ENCODE measurements around the gene SLC9C2. TPM values are rescaled to one million over a fixed set of nuclear protein-coding genes. Genes with fewer than 3 reads are reported as not detected.

The SLC9C2 gene, protein sequence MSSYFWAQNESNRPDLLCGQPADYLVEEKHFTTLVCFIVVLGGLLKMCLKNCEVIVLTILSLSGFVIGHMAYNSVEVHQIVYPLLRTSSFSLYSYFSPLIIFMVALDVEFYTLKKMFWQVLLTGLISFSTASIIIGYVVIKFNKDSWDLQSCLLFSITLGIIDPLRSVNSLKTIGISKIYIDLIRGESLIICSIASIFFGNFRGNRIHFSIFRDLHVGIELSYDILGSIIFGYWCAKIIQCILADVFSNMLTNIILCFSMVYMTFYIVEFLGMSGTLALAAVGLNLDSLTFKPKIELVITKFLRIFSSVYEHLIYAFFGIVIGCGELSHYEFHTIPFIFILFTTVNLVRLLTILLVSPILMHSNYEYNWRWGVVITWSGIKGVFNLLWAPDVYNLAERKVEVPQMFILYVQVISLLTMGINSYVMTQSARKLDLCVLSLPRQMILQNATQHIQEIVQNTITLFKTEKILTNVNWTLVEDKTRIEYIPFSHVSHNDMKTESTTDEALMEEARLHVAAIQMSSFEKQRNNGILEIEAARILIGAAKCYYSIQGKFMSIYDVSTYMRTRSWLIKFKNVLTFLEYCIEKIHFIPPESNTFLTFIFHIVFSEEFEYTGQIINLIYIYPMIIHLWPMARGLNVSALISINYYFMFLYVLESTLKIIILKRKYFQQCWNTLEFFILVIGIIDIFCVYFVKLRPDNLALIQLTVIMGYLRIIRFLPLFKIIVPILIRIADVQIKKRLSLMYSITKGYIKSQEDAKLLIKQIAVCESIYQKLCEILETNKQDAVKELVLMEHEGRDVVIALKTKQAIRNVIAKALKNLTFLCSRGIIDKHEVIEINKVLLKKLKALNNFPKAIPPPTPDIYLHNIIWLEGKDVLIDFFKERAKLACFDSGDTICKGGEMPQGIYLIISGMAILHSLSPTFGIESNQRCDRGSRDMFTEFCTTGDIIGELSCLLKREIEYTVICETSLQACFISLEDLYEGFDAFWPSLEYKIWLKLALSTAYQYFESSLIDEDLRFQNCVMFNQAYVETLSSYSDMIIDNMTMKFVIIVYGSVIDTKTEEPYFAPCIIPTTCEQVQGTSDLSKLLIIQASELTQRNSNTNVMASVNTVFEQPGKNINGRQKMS
- polyA plus RNA-seq (0.31 and 0.46 TPM in 2 replicates), polyA minus RNA-seq (0.49 and 0.93 TPM in 2 replicates)

DNA sequence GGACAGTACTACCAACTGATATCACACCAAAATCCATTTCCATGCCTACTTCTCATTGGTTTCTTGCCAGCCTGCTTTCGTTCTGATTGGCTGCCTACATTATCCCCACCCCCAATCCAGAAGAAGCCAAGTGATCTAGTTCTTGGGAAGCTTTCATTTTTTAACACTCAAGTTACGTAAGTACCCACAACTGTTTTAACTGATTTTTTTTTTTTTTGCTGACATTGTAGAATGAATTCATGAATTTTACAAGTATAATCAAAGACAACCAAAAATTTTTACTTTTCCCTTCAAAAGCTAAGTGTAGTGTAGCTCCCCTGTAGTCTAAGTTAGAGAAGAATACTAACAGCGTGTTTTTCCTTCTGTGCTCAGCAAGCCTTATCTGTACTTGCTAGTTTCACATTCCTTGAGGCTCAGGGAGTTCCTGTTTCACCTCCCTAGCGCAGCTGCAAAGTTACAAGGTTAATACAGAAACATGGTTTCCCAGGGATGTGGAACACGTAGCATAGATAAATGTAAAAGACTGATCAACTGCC is at the start of gene SLC9C2:
SLC9C2 (minus strand) TSS at position 17 of the 536 bp plus-strand sequence. CDS start 1,296 bp downstream, outside the sequence.
- no peaks in the 10 kb centered on the region for H3K9me3 ChIP-seq (ENCODE audit: low read length)
- H3K27ac ChIP-seq (ENCODE audit: low read length) = no peak within 1 kb of the TSS
- H3K79me2 ChIP-seq (replicated peaks; ENCODE audit: insufficient read depth, low read length) = no peaks in the 10 kb centered on the region
- TF ChIP-seq SMC3 (conservative IDR thresholded peaks at IDR 0.05; ENCODE audit: poor library complexity) = no peak
- H4K20me1 ChIP-seq (ENCODE audit: insufficient read depth) = no peaks in the 10 kb centered on the region
- no peaks in the 10 kb centered on the region for H3F3A ChIP-seq (ENCODE audit: insufficient read depth, low read length, poor library complexity, severe bottlenecking)
- no peak within 1 kb of the TSS for H3K9ac ChIP-seq (ENCODE audit: low read length)
- no peak within 1 kb of the TSS for H2AFZ ChIP-seq (ENCODE audit: low read depth, low read length)
- H3K36me3 ChIP-seq (ENCODE audit: insufficient read depth, low read length) = no peaks in the 10 kb centered on the region
- H3K4me3 ChIP-seq (ENCODE audit: low read length) = no peak within 1 kb of the TSS
- no peak within 1 kb of the TSS for H3K4me2 ChIP-seq (ENCODE audit: low read length)
- no peaks in the 10 kb centered on the region for H3K27me3 ChIP-seq (ENCODE audit: insufficient read depth, low read depth, low read length)
- no peaks in the 10 kb centered on the region for H3K9me2 ChIP-seq (ENCODE audit: insufficient read depth, low read length)

DNA sequence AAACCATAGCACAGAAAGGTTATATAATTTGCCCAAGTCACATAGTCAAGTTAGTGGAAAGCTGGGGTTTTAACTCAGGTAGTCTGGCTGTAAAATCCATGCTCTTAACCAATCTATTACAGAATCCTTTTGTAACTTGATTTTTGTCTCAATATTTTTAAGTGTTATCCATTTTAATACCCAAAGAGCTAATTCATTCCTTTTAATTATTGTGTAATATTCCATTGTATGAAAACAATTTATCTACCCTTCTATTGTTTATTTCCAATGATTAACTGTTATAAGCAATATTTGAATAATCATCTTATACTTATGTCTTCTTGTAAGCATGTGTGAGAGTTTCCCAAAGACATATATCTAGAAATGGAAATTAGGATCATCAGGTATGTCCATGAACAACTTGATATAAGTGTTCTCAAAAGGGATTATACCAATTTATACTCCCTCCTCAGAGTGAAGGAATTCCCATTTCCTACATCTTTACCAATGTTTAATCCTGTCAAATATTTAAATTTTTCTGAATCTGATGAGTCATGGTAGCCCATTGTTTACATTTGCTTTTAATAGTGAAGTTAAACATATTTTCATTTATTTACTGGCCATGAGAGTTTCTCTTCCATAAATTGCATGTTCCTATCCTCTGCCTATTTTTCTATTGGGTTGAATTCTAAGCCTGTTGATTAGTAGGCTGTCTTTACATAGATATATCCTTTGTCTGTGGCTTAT is 46.2 kb upstream of the SLC9C2 start:
- Histone ChIP-seq H3K9me2 (ENCODE audit: insufficient read depth, low read length) (no peaks in the 10 kb centered on the region), H3K36me3 (ENCODE audit: insufficient read depth, low read length) (no peaks in the 10 kb centered on the region), H3K27ac (ENCODE audit: low read length) (no peak overlapping the region), H3K79me2 (replicated peaks; ENCODE audit: insufficient read depth, low read length) (peaks cover 12% of the 10 kb centered on the region), H4K20me1 (ENCODE audit: insufficient read depth) (no peaks in the 10 kb centered on the region), H2AFZ (ENCODE audit: low read depth, low read length) (no peak overlapping the region), H3K9ac (ENCODE audit: low read length) (no peak overlapping the region), H3F3A (ENCODE audit: insufficient read depth, low read length, poor library complexity, severe bottlenecking) (no peaks in the 10 kb centered on the region), H3K4me3 (ENCODE audit: low read length) (no peak overlapping the region), H3K4me2 (ENCODE audit: low read length) (no peak overlapping the region), H3K27me3 (ENCODE audit: insufficient read depth, low read depth, low read length) (no peaks in the 10 kb centered on the region), H3K9me3 (ENCODE audit: low read length) (no peaks in the 10 kb centered on the region)
- TF ChIP-seq, protein P1, sequence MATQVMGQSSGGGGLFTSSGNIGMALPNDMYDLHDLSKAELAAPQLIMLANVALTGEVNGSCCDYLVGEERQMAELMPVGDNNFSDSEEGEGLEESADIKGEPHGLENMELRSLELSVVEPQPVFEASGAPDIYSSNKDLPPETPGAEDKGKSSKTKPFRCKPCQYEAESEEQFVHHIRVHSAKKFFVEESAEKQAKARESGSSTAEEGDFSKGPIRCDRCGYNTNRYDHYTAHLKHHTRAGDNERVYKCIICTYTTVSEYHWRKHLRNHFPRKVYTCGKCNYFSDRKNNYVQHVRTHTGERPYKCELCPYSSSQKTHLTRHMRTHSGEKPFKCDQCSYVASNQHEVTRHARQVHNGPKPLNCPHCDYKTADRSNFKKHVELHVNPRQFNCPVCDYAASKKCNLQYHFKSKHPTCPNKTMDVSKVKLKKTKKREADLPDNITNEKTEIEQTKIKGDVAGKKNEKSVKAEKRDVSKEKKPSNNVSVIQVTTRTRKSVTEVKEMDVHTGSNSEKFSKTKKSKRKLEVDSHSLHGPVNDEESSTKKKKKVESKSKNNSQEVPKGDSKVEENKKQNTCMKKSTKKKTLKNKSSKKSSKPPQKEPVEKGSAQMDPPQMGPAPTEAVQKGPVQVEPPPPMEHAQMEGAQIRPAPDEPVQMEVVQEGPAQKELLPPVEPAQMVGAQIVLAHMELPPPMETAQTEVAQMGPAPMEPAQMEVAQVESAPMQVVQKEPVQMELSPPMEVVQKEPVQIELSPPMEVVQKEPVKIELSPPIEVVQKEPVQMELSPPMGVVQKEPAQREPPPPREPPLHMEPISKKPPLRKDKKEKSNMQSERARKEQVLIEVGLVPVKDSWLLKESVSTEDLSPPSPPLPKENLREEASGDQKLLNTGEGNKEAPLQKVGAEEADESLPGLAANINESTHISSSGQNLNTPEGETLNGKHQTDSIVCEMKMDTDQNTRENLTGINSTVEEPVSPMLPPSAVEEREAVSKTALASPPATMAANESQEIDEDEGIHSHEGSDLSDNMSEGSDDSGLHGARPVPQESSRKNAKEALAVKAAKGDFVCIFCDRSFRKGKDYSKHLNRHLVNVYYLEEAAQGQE (IDR thresholded peaks at IDR 0.05; ENCODE audit: borderline replicate concordance) = no peak
- no peak for TF ChIP-seq MXI1 (conservative IDR thresholded peaks at IDR 0.05; ENCODE audit: poor library complexity, severe bottlenecking)
- no peak for TF ChIP-seq EP300 (conservative IDR thresholded peaks at IDR 0.05; ENCODE audit: poor library complexity, severe bottlenecking)

DNA sequence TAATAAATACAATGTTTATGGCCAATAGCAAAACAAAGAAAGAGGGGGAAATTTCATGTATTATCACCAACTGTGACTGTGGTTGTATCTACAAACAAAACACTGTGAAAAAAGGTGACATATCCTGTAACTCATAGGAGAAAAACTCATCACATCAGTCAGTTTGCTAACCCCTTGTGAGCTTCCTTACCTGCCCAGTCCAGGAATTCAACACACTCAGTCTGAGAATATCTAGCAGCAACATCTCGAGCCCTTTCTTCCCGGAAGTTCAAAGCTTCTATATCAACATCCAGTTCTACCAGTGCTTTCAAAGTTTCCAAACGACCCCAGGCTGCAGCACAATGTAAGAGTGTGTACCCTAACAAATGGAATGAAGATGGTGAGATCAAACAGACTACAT is 43.8 kb upstream of the SLC9C2 start:
- Histone ChIP-seq H3K9me3 (ENCODE audit: low read length) (no peaks in the 10 kb centered on the region), H3K36me3 (ENCODE audit: insufficient read depth, low read length) (no peaks in the 10 kb centered on the region), H3K9me2 (ENCODE audit: insufficient read depth, low read length) (no peaks in the 10 kb centered on the region), H3K79me2 (replicated peaks; ENCODE audit: insufficient read depth, low read length) (peaks cover 12% of the 10 kb centered on the region), H3K27ac (ENCODE audit: low read length) (no peak overlapping the region), H3K4me2 (ENCODE audit: low read length) (no peak overlapping the region), H2AFZ (ENCODE audit: low read depth, low read length) (no peak overlapping the region), H4K20me1 (ENCODE audit: insufficient read depth) (no peaks in the 10 kb centered on the region), H3F3A (ENCODE audit: insufficient read depth, low read length, poor library complexity, severe bottlenecking) (no peaks in the 10 kb centered on the region), H3K9ac (ENCODE audit: low read length) (no peak overlapping the region), H3K27me3 (ENCODE audit: insufficient read depth, low read depth, low read length) (no peaks in the 10 kb centered on the region), H3K4me3 (ENCODE audit: low read length) (no peak overlapping the region)
- TF ChIP-seq POLR2AphosphoS5 (IDR thresholded peaks at IDR 0.05) = no peak
- no peak for TF ChIP-seq MXI1 (conservative IDR thresholded peaks at IDR 0.05; ENCODE audit: poor library complexity, severe bottlenecking)
- TF ChIP-seq, protein P2, sequence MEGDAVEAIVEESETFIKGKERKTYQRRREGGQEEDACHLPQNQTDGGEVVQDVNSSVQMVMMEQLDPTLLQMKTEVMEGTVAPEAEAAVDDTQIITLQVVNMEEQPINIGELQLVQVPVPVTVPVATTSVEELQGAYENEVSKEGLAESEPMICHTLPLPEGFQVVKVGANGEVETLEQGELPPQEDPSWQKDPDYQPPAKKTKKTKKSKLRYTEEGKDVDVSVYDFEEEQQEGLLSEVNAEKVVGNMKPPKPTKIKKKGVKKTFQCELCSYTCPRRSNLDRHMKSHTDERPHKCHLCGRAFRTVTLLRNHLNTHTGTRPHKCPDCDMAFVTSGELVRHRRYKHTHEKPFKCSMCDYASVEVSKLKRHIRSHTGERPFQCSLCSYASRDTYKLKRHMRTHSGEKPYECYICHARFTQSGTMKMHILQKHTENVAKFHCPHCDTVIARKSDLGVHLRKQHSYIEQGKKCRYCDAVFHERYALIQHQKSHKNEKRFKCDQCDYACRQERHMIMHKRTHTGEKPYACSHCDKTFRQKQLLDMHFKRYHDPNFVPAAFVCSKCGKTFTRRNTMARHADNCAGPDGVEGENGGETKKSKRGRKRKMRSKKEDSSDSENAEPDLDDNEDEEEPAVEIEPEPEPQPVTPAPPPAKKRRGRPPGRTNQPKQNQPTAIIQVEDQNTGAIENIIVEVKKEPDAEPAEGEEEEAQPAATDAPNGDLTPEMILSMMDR (IDR thresholded peaks at IDR 0.05; ENCODE audit: poor library complexity, severe bottlenecking) = no peak
- TF ChIP-seq RAD21 (conservative IDR thresholded peaks at IDR 0.05) = no peak
- no peak for TF ChIP-seq EP300 (conservative IDR thresholded peaks at IDR 0.05; ENCODE audit: poor library complexity, severe bottlenecking)
- TF ChIP-seq TAF1 (IDR thresholded peaks at IDR 0.05; ENCODE audit: low read depth) = no peak
- TF ChIP-seq, protein P1 (IDR thresholded peaks at IDR 0.05; ENCODE audit: borderline replicate concordance) = no peak
- TF ChIP-seq SMC3 (conservative IDR thresholded peaks at IDR 0.05; ENCODE audit: poor library complexity) = no peak

Data from neural cell (in vitro differentiated cells).